Spleen (tissue), 11 donors: ENCODE results near the gene MYL4. TPM values are rescaled to one million over a fixed set of nuclear protein-coding genes. Genes with fewer than 3 reads are reported as not detected.

Experiments
- DNase-seq: peaks from one replicate; pipeline ENCODE4 v3.0.0-alpha.2; 2020
- H3K27ac ChIP-seq, 8 donors: fragments of 200-600 bp; sonication (generic) in 7 of 8; 1 replicate in 4 of 8; 2 replicates in 4 of 8; pipeline versions ENCODE4 v1.5.0 to v1.8.0; 2016 to 2021; ENCODE audit warnings: inconsistent platforms in 4 of 8, mild to moderate bottlenecking in 4 of 8, moderate library complexity in 1 of 8
- H3K27me3 ChIP-seq, 7 donors: fragments of 200-600 bp; sonication (generic) in 6 of 7; replicated peaks in 1 of 7; 1 replicate in 4 of 7; 2 replicates in 3 of 7; pipeline versions ENCODE4 v1.5.0 to v1.8.0; 2016 to 2021; ENCODE audit warnings: inconsistent platforms in 3 of 7, mild to moderate bottlenecking in 1 of 7
- H3K36me3 ChIP-seq, 6 donors: fragments of 200-600 bp; sonication (generic) in 5 of 6; 1 replicate in 4 of 6; 2 replicates in 2 of 6; pipeline versions ENCODE4 v1.5.0 to v1.8.0; 2016 to 2021; ENCODE audit warnings: inconsistent platforms in 2 of 6
- H3K4me1 ChIP-seq, 6 donors: fragments of 200-600 bp; sonication (generic) in 5 of 6; 1 replicate in 3 of 6; 2 replicates in 3 of 6; pipeline versions ENCODE4 v1.5.0 to v1.8.0; 2016 to 2021; ENCODE audit warnings: inconsistent platforms in 3 of 6
- H3K4me3 ChIP-seq, 8 donors: fragments of 200-600 bp; sonication (generic) in 7 of 8; 1 replicate in 4 of 8; 2 replicates in 4 of 8; pipeline versions ENCODE4 v1.5.0 to v1.8.0; 2016 to 2021; ENCODE audit warnings: inconsistent platforms in 4 of 8, mild to moderate bottlenecking in 4 of 8, moderate library complexity in 2 of 8
- H3K9me3 ChIP-seq, 8 donors: fragments of 200-600 bp; sonication (generic) in 7 of 8; 1 replicate in 4 of 8; 2 replicates in 4 of 8; pipeline versions ENCODE4 v1.5.0 to v1.8.0; 2016 to 2021; ENCODE audit warnings: inconsistent platforms in 4 of 8
- POLR2A ChIP-seq, 3 donors: fragments of 450-650 bp; IDR thresholded peaks; one replicate each; pipeline ENCODE4 v1.5.1; 2017; ENCODE audit warnings: antibody characterized with exemption in 3 of 3, mild to moderate bottlenecking in 1 of 3
- POLR2AphosphoS5 ChIP-seq, 3 donors: sonication (generic); formaldehyde crosslinking; IDR thresholded peaks; one replicate each; pipeline ENCODE4 v1.5.1; 2017; ENCODE audit warnings: antibody characterized with exemption in 3 of 3
- WGBS, 5 donors: extraction: QIAGEN DNeasy Blood & Tissue Kit in 3 of 5; methylation state at CpG; one replicate each; pipeline versions ENCODE4 v1.1.5 to v1.1.7; 2013 to 2018; 5-methylcytosine and 5-hydroxymethylcytosine counted together
- intact Hi-C: fragments of 100-400 bp; cut with DNase I; formaldehyde crosslinking; loops from one replicate; pipeline ENCODE4 v1.15.0; 2023; ENCODE audit warnings: low total_unique reads
- polyA plus RNA-seq, 3 donors: library from polyadenylated mRNA; stranded (reverse); fragments of 200-250 nt; gene quantifications; one replicate each; pipeline ENCODE4 v1.2.1, GENCODE V29; 2013
- total RNA-seq, 7 donors: library from RNA; depleted of rRNA in 3 of 7; stranded (reverse); fragments of >200 nt in 3 of 7; fragmentation: NEBNext Ultra II Directional in 4 of 7; extraction: Animal tissue kit (Norgen Biotek cat#: 25700) in 4 of 7; gene quantifications; one replicate each; pipeline versions ENCODE4 v1.1.0 to v1.2.1, GENCODE V29; 2016 to 2021
- TF ChIP-seq, protein P1 (sequence below), 11 experiments: fragments of 200-600 bp in 7 of 11; fragments of 450-650 bp in 4 of 11; sonication (generic) in 4 of 11; IDR thresholded peaks in 8 of 11; conservative IDR thresholded peaks in 3 of 11; 1 replicate in 7 of 11; 2 replicates in 4 of 11; pipeline versions ENCODE4 v1.4.0 to v1.8.0; 2016 to 2021; ENCODE audit warnings: antibody characterized with exemption in 11 of 11, inconsistent platforms in 4 of 11, mild to moderate bottlenecking in 1 of 11
- donor health status: healthy with polysubstance abuse.
- donor health status: DM: no; HTN: no; CAD: no; lungs with moderate emphysema.
- donor health status: DM: no; HTN: no; CAD: no.
- donor health status: Bipolar disorder and iron deficiency.
- donor health status: healthy.
- donor health status: DM: no; HTN: no; CAD: no.
- donor health status: DM: yes; HTN: yes; CAD: no.

The MYL4 gene
- total and polyA plus RNA-seq, 10 donors: 0.39 to 8.3 (median 2.6) TPM

DNA sequence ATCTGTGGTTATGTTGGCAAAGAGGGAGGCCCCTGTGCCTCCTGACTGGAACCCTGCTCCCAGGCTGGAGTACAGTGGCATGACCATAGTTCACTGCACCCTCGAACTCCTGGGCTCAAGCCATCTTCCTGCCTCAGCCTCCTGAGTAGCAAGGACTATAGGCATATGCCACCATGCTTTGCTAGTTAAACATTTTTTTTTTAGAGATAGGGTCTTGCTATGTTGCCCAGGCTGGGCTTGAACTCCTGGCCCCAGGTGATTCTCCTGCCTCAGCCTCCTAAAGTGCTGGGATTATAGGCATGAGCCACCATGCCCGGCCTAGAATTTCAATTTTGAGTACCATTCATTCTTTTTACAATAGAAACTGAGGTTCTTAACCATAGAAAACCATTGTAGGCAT is 23.3 kb downstream of the MYL4 start:
- Histone ChIP-seq H3K9me3 (peaks cover 0 to 11% (median 3%) of the 10 kb centered on the region in 8 donors), H3K27me3 (no peaks in the 10 kb centered on the region), H3K4me1 (peaks cover 11 to 25% (median 21%) of the 10 kb centered on the region in 6 donors), H3K36me3 (no peaks in the 10 kb centered on the region), H3K27ac (no peak overlapping the region), H3K4me3 (no peak overlapping the region)
- intact Hi-C loops: loop anchor here (5.0 kb wide), 1 partner anchor 85 kb away; no protein-coding TSS in a partner anchor
- 93 to 97% (median 94%) methylated on average over 2 of the region's 2 CpGs for WGBS, 5 donors
- no peak for DNase-seq
- TF ChIP-seq, protein P1, sequence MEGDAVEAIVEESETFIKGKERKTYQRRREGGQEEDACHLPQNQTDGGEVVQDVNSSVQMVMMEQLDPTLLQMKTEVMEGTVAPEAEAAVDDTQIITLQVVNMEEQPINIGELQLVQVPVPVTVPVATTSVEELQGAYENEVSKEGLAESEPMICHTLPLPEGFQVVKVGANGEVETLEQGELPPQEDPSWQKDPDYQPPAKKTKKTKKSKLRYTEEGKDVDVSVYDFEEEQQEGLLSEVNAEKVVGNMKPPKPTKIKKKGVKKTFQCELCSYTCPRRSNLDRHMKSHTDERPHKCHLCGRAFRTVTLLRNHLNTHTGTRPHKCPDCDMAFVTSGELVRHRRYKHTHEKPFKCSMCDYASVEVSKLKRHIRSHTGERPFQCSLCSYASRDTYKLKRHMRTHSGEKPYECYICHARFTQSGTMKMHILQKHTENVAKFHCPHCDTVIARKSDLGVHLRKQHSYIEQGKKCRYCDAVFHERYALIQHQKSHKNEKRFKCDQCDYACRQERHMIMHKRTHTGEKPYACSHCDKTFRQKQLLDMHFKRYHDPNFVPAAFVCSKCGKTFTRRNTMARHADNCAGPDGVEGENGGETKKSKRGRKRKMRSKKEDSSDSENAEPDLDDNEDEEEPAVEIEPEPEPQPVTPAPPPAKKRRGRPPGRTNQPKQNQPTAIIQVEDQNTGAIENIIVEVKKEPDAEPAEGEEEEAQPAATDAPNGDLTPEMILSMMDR (IDR thresholded peaks at IDR 0.05 in 8 of 11, conservative IDR thresholded peaks at IDR 0.05 in 3 of 11): no peak
- no peak for TF ChIP-seq POLR2A (IDR thresholded peaks at IDR 0.05)
- TF ChIP-seq POLR2AphosphoS5 (IDR thresholded peaks at IDR 0.05): no peak

DNA sequence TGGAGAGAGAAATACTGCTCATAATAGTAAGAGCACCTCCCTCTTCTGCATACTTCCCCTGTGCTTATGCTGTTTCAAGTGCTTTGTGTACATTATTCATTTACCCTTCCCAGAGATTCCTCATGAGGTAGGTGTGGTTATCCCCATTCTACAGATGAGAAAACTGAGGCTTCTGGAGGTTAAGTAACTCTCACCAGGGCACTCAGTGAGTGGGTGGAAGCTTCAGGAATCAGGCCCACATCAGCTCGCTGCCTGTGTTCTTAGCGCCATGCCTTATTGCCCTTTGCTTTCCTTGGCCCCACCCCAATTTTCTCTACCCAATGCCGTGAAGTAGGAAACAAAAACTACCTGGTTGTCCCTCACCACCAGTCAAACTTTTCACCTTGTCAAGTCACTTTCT is 26.4 kb downstream of the MYL4 start:
- Histone ChIP-seq H3K27ac (no peak overlapping the region), H3K4me3 (no peak overlapping the region), H3K36me3 (no peaks in the 10 kb centered on the region), H3K9me3 (peaks cover 0 to 13% (median 4%) of the 10 kb centered on the region in 8 donors), H3K4me1 (peaks cover 10 to 25% (median 20%) of the 10 kb centered on the region in 6 donors), H3K27me3 (no peaks in the 10 kb centered on the region)
- intact Hi-C loops: no loop called here
- TF ChIP-seq POLR2AphosphoS5 (IDR thresholded peaks at IDR 0.05) (no peak), POLR2A (IDR thresholded peaks at IDR 0.05) (no peak)
- TF ChIP-seq, protein P1 (IDR thresholded peaks at IDR 0.05 in 8 of 11, conservative IDR thresholded peaks at IDR 0.05 in 3 of 11): no peak
- WGBS, 5 donors: 90 to 96% (median 92%) methylated on average over 3 of the region's 3 CpGs
- no peak for DNase-seq

DNA sequence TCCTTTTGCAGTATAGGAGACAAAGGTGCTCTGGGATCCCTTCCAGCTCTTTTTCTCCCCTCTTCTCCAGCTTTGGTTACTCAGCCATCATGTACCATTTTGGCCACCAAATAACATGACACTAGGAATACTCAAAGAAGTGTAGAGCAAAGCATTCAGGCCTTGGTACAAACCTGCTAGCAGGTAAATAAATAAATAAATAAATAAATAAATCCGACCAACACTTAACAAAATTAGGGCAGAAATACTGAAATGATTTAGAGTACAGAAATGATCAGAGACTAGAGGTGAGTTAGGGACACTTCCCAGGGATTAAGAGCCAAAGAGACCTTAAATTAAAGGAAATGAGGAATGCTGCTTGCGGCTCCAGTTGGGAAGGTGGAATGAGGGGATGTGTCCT is 26.8 kb downstream of the MYL4 start:
- Histone ChIP-seq H3K9me3 (peaks cover 0 to 13% (median 4%) of the 10 kb centered on the region in 8 donors), H3K27ac (no peak overlapping the region), H3K36me3 (no peaks in the 10 kb centered on the region), H3K4me1 (peaks cover 13 to 25% (median 20%) of the 10 kb centered on the region in 6 donors), H3K4me3 (no peak overlapping the region), H3K27me3 (no peaks in the 10 kb centered on the region)
- intact Hi-C loops: no loop called here
- 89 to 97% (median 92%) methylated on average over 2 of the region's 2 CpGs for WGBS, 5 donors
- TF ChIP-seq POLR2AphosphoS5 (IDR thresholded peaks at IDR 0.05) (no peak), POLR2A (IDR thresholded peaks at IDR 0.05) (no peak)
- TF ChIP-seq, protein P1 (IDR thresholded peaks at IDR 0.05 in 8 of 11, conservative IDR thresholded peaks at IDR 0.05 in 3 of 11): no peak
- DNase-seq: no peak

DNA sequence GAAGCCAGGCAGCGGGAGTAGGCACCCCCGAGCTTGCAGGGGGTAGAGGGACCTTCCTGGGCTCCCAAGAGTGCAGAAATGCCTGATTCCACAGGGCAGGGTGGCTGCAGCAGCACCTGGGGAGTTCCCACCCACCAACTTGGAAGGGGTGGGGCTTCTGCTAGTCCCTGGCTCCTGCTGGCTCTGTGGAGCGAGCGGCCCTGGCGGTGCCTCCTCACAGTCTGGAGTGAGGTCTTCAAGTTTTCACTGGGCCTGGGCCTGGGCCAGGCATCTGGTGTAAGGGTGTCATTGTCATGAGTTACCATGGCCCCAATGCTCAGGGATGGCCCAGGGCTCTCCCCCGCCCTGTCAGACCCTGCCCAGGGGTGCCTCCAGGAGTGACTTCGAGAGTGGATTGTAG is 28.7 kb downstream of the MYL4 start:
- peaks cover 12 to 20% (median 17%) of the 10 kb centered on the region in 6 donors for H3K4me1 ChIP-seq
- no peak for DNase-seq
- intact Hi-C loops: no loop called here
- peaks cover 0 to 13% (median 4%) of the 10 kb centered on the region in 8 donors for H3K9me3 ChIP-seq
- TF ChIP-seq, protein P1 (IDR thresholded peaks at IDR 0.05 in 8 of 11, conservative IDR thresholded peaks at IDR 0.05 in 3 of 11): no peak
- no peak for TF ChIP-seq POLR2A (IDR thresholded peaks at IDR 0.05)
- no peak for TF ChIP-seq POLR2AphosphoS5 (IDR thresholded peaks at IDR 0.05)
- H3K36me3 ChIP-seq: no peaks in the 10 kb centered on the region
- WGBS, 5 donors: 78 to 98% (median 92%) methylated on average over 3 to 7 of the region's 7 CpGs
- no peaks in the 10 kb centered on the region for H3K27me3 ChIP-seq
- no peak overlapping the region for H3K4me3 ChIP-seq
- H3K27ac ChIP-seq: no peak overlapping the region
